Astrocyte (in vitro differentiated cells and primary cell): ENCODE results near the gene FUCA1.

Source experiments
- CTCF ChIP-seq: IDR thresholded peaks from 2 replicates; pipeline ENCODE4 v1.5.1; 2011; ENCODE audit warnings: low read depth, mild to moderate bottlenecking, inconsistent platforms, low read length, moderate library complexity; ENCODE audit not compliant: insufficient read depth
- EZH2 ChIP-seq: IDR thresholded peaks from 2 replicates; pipeline ENCODE4 v1.6.1; 2012; ENCODE audit warnings: mild to moderate bottlenecking, low read length, inconsistent platforms; ENCODE audit not compliant: insufficient read depth

GRCh38 chr1:23882746-23883145 lies 14.7 kb upstream of the FUCA1 start:
- TF ChIP-seq CTCF, result no peak
- no peak for TF ChIP-seq EZH2
